ENCODE data around the gene ANKRD34B.

Gene ANKRD34B

DNA sequence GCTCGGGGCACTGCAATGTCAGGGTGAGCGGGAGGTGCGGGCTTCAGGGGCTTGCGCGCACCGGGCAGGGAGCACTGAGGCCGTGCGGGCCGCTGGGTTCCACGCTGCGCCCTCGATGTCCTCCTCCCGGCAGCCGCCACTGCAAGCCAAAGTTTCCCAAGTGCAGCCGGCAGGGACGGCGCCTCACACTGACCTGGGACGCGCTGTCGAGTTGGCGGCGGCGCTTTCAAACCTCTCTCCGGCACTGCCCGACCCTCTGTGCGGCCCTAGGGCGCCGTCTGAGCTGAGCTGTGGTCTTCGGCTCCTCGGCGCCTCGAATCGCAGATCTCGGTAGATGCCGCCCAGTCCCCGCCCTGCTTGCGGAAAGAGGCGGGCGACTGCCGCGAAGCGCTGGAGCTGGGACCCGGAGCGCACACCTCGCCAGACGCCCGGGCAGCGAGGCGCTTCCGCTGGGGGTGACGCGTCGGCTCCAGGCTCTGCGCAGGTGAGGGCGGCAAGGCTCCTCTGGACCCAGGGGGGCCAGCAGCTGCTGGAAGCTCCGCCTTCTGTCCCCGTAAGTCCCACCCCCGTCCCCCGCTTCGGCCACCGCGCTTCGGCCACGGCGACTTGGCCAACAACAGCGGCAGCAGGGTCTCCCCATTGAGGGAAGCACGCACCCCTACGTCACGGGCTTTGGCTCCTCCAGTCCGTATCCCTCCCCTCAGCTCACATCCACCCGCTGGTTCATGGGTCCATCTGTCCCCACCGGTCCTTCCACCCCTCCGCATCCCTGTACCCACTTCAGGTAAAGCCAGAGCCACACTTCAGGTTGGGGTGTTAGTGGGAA is at the start of gene ANKRD34B:
Gene ANKRD34B (minus strand): TSS at position 320 of the 826 bp plus-strand sequence. CDS start 10,261 bp downstream, outside the sequence.
- H3K27ac Mint-ChIP-seq, result no peak within 1 kb of the TSS
- peaks cover 65% of the 10 kb centered on the region for H3K27me3 Mint-ChIP-seq
- peak within 1 kb of the TSS; percentile 60 for H3K4me3 Mint-ChIP-seq
- no peaks in the 10 kb centered on the region for H3K36me3 Mint-ChIP-seq (ENCODE audit: low read depth)
- peaks cover 5% of the 10 kb centered on the region for H3K4me1 Mint-ChIP-seq (ENCODE audit: low read depth)
- DNase-seq, result peak; percentile 49
- no peaks in the 10 kb centered on the region for H3K9me3 Mint-ChIP-seq

DNA sequence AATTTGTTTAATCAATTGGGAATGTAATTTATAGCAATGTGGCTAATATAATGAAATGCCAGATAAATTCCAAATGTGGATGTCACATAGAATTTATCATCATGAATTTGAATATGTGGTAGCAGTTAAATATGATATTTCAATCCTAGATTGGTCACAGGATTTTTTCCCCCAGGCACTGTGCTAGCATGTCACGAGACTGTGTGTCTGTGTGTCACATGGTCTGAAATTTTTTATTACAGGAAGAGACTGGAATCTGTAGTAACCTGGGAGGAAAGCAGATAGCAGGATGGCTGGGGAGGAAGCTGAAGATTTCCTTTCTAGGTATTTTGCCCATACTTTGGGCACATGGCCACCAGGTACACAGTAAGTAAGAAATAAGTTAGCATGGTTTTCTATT is 49.0 kb upstream of the ANKRD34B start:
- Mint-ChIP-seq H3K27me3 (no peaks in the 10 kb centered on the region), H3K4me3 (no peak overlapping the region), H3K9me3 (no peaks in the 10 kb centered on the region), H3K36me3 (ENCODE audit: low read depth) (peaks cover 36% of the 10 kb centered on the region), H3K4me1 (ENCODE audit: low read depth) (peaks cover 2% of the 10 kb centered on the region), H3K27ac (no peak overlapping the region)
- no peak for DNase-seq

DNA sequence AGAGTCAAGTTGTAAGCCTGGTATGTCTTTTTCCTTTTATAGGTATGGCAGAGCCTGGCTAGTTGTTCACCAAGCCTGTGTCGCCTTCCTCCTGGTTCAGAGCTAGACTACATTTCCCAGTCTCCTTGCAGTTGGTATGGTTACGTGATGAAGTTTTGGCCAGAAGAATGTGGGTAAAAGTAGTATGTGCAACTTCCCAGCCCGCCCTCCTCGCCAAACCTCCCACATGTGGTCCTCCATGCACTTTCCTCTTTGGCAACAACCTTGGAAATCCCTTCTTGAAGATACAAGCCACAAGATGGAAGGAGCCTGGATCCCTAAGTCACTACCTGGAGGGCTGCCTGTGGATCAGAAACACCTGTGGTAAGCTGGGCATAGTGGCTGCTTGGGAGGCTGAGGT is 48.4 kb upstream of the ANKRD34B start:
- Mint-ChIP-seq H3K4me3 (no peak overlapping the region), H3K36me3 (ENCODE audit: low read depth) (peaks cover 36% of the 10 kb centered on the region), H3K9me3 (no peaks in the 10 kb centered on the region), H3K4me1 (ENCODE audit: low read depth) (peaks cover 1% of the 10 kb centered on the region), H3K27me3 (no peaks in the 10 kb centered on the region), H3K27ac (no peak overlapping the region)
- DNase-seq, result no peak

DNA sequence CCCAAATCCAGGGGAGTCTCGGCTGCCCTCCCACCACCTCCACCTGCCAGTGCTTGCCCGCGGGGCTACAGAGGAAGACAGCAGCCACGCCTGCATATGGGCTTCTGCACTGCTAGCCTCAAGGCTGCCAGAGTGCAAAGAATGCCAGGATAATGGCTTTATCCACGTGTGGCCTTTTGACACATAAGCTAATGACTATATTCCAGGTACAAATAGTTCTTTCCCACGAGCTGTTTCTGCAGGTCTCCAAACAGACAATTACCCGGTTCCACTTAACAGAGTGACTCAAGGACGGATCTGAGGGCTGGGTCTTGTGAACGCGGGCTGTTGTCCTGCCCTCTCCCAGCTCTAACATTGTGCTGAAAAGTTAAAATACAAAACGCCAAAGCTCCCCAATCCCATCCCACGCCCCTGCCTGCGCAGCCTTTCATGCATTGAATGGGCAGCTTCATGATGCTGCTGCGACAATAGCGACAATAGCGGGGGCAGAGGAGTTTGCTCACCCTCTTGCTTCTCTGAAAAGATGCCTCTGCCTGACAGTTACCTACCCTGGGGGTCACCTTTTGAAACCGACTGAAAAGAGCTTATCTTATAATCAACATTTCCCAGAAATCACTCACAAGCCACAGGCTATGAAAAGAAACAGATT is 45.3 kb upstream of the ANKRD34B start:
- Mint-ChIP-seq H3K9me3 (peaks cover 4% of the 10 kb centered on the region), H3K36me3 (ENCODE audit: low read depth) (peaks cover 17% of the 10 kb centered on the region), H3K4me1 (ENCODE audit: low read depth) (no peaks in the 10 kb centered on the region), H3K27me3 (no peaks in the 10 kb centered on the region), H3K27ac (no peak overlapping the region), H3K4me3 (no peak overlapping the region)
- no peak for DNase-seq

DNA sequence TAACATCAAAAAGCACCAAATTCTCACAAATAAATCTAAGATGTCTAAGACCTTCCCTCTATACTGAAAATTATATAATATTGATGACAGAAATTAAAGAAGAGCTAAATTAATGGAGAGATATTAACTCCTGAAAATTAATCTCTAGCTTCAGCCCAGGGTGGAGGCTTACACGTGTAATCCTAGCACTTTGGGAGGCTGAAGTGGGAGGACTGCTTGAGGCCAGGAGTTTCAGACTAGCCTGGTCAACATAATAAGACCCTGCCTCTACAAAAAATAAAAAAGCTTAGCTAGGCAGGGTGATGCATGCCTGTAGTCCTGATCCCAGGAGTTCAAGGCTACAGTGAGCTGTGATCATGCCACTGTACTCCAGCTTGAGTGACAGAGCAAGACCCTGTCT is 39.6 kb upstream of the ANKRD34B start:
- Mint-ChIP-seq H3K36me3 (ENCODE audit: low read depth) (peaks cover 10% of the 10 kb centered on the region), H3K4me1 (ENCODE audit: low read depth) (no peaks in the 10 kb centered on the region), H3K27me3 (no peaks in the 10 kb centered on the region), H3K4me3 (no peak overlapping the region), H3K27ac (no peak overlapping the region), H3K9me3 (peaks cover 6% of the 10 kb centered on the region)
- no peak for DNase-seq

DNA sequence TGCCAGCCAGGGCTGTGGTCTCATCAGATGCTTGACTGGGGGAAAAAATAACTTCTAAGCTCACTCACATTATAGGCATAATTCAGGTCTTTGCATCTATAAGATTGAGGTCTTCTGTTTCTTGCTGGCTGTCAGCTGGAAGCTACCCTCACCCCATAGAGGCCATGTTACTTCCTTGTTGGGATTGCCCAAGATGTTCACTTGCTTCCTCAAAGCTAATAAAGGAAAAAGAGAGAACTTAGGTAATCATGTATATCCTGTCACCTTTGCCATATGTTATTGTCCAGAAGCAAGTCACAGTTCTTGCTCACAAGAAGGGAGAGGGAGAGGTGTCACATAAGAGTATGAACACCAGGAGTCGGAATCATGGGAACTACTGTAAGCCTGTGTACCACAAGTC is 38.7 kb upstream of the ANKRD34B start:
- no peaks in the 10 kb centered on the region for H3K4me1 Mint-ChIP-seq (ENCODE audit: low read depth)
- DNase-seq, result no peak
- peaks cover 10% of the 10 kb centered on the region for H3K36me3 Mint-ChIP-seq (ENCODE audit: low read depth)
- H3K9me3 Mint-ChIP-seq, result peaks cover 6% of the 10 kb centered on the region
- H3K27me3 Mint-ChIP-seq, result no peaks in the 10 kb centered on the region
- H3K27ac Mint-ChIP-seq, result no peak overlapping the region
- H3K4me3 Mint-ChIP-seq, result no peak overlapping the region

DNA sequence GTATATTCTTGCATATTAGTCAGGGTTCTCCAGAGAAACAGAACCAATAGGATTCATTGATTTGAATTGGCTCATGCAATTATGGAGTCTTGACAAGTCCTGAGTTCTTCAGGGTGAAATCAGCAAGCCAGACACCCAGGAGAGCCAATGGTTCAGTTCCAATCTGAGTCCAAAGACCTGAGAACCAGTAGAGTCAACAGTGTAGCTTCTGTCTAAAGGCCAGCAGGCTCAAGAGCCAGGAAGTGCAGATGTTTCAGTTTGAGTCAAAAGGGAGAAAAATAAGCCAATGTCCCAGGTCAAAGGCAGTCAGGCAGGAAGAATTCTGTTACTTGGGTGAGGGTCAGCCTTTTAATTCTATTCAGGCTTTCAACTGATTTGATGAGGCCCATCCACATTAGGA is 37.8 kb upstream of the ANKRD34B start:
- Mint-ChIP-seq H3K4me1 (ENCODE audit: low read depth) (no peaks in the 10 kb centered on the region), H3K27ac (no peak overlapping the region), H3K36me3 (ENCODE audit: low read depth) (peaks cover 10% of the 10 kb centered on the region), H3K9me3 (peaks cover 6% of the 10 kb centered on the region), H3K27me3 (no peaks in the 10 kb centered on the region), H3K4me3 (no peak overlapping the region)
- no peak for DNase-seq

DNA sequence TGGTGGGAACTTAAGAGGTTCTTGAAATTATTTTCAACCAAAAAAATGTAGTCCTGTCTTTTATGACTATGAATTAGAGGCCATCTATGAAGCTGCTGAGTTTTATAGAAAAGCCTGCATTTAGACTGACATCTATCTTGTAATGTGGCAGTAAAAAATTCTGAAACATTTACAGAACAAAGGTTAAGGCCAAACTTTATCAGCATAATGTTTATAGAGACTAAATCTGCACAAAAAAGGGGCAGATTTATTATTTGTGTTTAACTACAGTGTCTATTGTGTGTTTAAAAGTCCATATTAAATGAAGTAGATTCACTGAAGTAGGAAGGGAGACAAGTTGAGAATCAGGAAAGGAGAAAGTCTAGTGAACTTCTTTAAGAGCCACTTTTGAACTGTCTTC is 37.3 kb upstream of the ANKRD34B start:
- H3K9me3 Mint-ChIP-seq, result peaks cover 6% of the 10 kb centered on the region
- no peaks in the 10 kb centered on the region for H3K4me1 Mint-ChIP-seq (ENCODE audit: low read depth)
- DNase-seq, result no peak
- H3K27ac Mint-ChIP-seq, result no peak overlapping the region
- no peaks in the 10 kb centered on the region for H3K27me3 Mint-ChIP-seq
- H3K4me3 Mint-ChIP-seq, result no peak overlapping the region
- H3K36me3 Mint-ChIP-seq (ENCODE audit: low read depth), result peaks cover 10% of the 10 kb centered on the region

DNA sequence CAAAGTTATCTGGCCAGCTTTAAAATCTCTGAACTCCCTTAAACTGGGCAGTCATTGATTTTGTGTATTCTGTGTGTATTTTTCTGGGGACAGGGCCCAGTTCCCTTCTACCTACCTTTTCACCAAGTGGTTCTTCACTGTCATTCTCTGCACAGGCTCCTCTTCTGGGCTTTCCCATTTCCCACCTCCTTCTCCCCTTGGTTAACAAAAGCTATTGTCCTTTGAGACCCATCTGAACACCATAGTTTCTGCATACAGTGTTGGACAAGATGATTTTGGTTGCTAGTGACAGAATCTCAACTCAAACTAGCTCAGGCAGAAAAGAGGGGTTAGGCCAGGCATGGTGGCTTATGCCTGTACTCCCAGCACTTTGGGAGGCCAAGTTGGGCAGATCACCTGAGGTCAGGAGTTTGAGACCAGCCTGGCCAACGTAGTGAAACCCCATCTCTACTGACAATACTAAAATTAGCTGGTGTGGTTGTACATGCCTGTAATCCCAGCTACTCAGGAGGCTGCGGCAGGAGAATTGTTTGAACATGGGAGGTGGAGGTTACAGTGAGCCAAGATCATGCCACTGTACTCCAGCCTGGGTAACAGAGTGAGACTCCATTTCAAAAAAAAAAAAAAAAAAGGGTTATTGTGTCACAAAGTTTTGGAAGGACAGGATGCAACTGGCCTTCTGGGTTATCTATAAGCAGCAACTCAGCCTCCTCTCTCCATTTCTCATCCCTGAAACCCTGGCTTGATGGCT is 31.0 kb upstream of the ANKRD34B start:
- Mint-ChIP-seq H3K36me3 (ENCODE audit: low read depth) (no peaks in the 10 kb centered on the region), H3K4me3 (no peak overlapping the region), H3K9me3 (no peaks in the 10 kb centered on the region), H3K4me1 (ENCODE audit: low read depth) (no peaks in the 10 kb centered on the region), H3K27me3 (no peaks in the 10 kb centered on the region), H3K27ac (no peak overlapping the region)
- no peak for DNase-seq

DNA sequence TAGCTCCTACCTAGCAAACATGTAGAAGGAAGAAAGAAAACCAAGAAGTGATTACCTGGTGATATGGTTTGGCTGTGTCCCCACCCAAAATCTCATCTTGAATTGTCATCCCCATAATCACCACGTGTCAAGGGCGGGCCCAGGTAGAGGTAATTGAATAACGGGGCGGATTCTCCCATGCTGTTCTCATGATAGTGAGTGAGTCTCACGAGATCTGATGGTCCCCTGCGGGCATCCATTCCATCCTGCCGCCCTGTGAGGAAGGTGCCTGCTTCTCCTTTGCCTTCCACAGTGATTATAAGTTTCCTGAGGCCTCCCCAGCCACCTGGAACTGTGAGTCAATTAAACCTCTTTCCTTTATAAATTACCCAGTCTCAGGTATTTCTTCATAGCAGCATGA is 27.4 kb upstream of the ANKRD34B start:
- Mint-ChIP-seq H3K27ac (no peak overlapping the region), H3K9me3 (no peaks in the 10 kb centered on the region)

DNA sequence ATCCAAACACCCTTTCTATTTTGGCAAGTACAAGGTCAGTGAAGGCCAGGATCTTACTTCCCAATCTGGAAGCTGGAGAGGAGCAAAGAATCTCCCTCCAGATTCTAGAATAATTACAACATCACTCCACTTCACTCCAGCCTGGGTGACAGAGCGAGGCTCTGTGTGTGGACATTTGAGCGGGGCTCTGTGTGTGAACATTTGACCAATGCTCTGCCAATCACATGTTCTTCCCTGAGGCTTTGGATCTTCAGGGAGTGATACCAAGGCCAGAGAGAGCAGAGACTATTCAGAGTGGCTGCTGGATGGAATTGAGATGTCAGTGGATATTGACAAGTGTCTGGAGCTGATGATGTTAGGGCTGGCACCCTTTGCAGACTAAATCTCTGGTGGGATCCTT is 24.7 kb upstream of the ANKRD34B start:
- no peaks in the 10 kb centered on the region for H3K36me3 Mint-ChIP-seq (ENCODE audit: low read depth)
- DNase-seq, result no peak
- no peak overlapping the region for H3K27ac Mint-ChIP-seq
- H3K9me3 Mint-ChIP-seq, result no peaks in the 10 kb centered on the region
- no peaks in the 10 kb centered on the region for H3K27me3 Mint-ChIP-seq
- H3K4me3 Mint-ChIP-seq, result no peak overlapping the region
- H3K4me1 Mint-ChIP-seq (ENCODE audit: low read depth), result no peaks in the 10 kb centered on the region

More for the DNA sequence above, 27.4 kb upstream of the ANKRD34B start:
- Mint-ChIP-seq H3K27me3 (no peaks in the 10 kb centered on the region), H3K4me3 (no peak overlapping the region), H3K36me3 (ENCODE audit: low read depth) (no peaks in the 10 kb centered on the region), H3K4me1 (ENCODE audit: low read depth) (no peaks in the 10 kb centered on the region)
- no peak for DNase-seq

DNA sequence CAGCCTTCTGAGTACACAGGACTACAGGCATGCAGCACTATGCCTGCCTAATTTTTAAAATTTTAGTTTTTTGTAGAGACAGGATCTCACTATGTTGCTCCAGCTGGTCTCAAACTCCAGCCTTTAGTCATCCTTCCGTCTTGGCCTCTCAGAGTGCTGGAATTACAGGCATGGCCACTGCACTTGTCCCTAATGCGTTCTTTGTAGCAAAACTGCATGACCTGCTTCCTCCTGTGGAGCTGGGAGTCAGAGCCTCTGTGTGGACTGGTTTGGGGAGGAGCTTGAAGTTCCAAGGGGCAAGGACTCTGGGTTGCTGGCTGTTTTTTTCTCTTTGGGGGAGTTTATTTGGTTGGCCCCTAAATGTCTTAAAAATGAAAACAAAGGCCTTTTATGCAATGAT is 22.7 kb upstream of the ANKRD34B start:
- H3K9me3 Mint-ChIP-seq, result no peaks in the 10 kb centered on the region
- no peaks in the 10 kb centered on the region for H3K4me1 Mint-ChIP-seq (ENCODE audit: low read depth)
- no peak for DNase-seq
- no peaks in the 10 kb centered on the region for H3K27me3 Mint-ChIP-seq
- H3K27ac Mint-ChIP-seq, result no peak overlapping the region
- H3K4me3 Mint-ChIP-seq, result no peak overlapping the region
- H3K36me3 Mint-ChIP-seq (ENCODE audit: low read depth), result no peaks in the 10 kb centered on the region

DNA sequence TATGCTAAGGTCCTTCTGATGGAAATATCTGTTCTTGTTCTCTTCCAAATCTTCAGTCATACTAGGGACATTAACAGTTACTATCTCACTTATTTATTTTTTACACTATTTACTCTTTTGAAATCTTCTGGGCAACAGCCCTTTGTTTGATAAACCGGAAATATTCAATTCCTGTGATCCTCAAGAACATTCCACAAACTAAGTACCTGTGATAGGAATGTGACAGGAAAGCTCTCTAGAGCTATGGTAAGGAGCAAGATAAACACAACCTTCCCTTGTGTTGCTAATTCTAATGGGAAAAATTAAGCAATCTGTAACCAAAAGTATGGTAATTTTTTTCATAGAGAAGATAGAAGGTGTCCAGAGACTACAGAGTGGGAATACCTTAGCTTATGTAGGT is 22.0 kb upstream of the ANKRD34B start:
- Mint-ChIP-seq H3K27ac (no peak overlapping the region), H3K4me3 (no peak overlapping the region), H3K9me3 (no peaks in the 10 kb centered on the region), H3K27me3 (no peaks in the 10 kb centered on the region), H3K36me3 (ENCODE audit: low read depth) (no peaks in the 10 kb centered on the region), H3K4me1 (ENCODE audit: low read depth) (no peaks in the 10 kb centered on the region)
- DNase-seq, result no peak

DNA sequence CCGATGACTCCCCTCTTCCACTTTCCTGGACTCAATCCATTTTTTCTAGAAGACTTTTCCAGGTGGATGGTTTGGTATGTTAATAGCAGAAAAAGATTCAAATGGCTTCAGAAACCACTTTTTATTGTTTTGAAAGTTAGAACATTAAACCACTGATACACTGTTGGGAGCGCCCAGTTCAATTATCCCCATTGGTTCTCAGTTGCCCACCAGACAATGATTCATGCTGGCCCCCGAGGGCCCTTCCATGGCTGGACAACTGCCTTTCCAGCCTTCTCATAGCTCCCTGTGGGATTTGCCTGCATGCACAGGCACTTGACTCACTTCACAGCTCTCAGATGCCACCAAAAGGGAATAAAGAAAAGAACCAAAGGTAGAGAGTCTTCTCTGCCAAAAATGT is 21.3 kb upstream of the ANKRD34B start:
- DNase-seq, result no peak
- no peak overlapping the region for H3K27ac Mint-ChIP-seq
- H3K9me3 Mint-ChIP-seq, result no peaks in the 10 kb centered on the region
- peaks cover 4% of the 10 kb centered on the region for H3K27me3 Mint-ChIP-seq
- H3K4me1 Mint-ChIP-seq (ENCODE audit: low read depth), result no peaks in the 10 kb centered on the region
- no peak overlapping the region for H3K4me3 Mint-ChIP-seq
- no peaks in the 10 kb centered on the region for H3K36me3 Mint-ChIP-seq (ENCODE audit: low read depth)

DNA sequence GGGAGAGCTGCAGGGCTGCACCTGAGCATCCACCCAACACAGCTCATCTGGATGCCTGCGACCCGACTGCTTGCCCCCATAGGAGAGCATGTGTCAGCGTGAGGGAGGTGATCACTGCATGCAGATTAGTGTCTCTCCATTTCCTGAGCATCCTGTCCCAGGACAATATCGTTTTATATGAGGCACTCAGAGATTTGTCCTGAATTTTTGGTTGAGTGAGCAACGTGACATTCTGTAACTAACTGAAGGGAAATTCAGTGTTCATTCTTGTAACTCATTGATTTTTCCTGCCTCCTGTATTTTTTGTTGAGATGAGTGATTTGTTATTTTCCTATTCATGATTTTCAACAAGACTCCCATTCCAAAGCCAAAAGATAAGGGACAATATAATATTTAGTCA is 20.7 kb upstream of the ANKRD34B start:
- Mint-ChIP-seq H3K4me1 (ENCODE audit: low read depth) (no peaks in the 10 kb centered on the region), H3K36me3 (ENCODE audit: low read depth) (no peaks in the 10 kb centered on the region), H3K9me3 (no peaks in the 10 kb centered on the region), H3K4me3 (no peak overlapping the region), H3K27me3 (peaks cover 4% of the 10 kb centered on the region), H3K27ac (no peak overlapping the region)
- DNase-seq, result no peak
